Inflammatory macrophage (primary cell): ENCODE results near the gene DDX20.

Experiments
- DNase-seq, 2 donors: peaks; one replicate each; pipeline ENCODE4 v3.0.0-alpha.2; 2020 to 2022
- total RNA-seq, 18 experiments: gene quantifications; one replicate each; lab custom pipeline; 2026; ENCODE audit warnings: mixed read lengths in 6 of 18, inconsistent platforms in 2 of 18; lab: John Stamatoyannopoulos, UW

Gene DDX20
- total RNA-seq, result 9.3 to 41.9 (median 29.7) reads per million in 18 experiments

- peak; percentile 96 for DNase-seq
These were observed at the start of gene DDX20 for GRCh38 chr1:111755331-111756123. Gene DDX20 (plus strand): TSS chr1:111755901. CDS start chr1:111755925, 24 bp downstream.

DNA sequence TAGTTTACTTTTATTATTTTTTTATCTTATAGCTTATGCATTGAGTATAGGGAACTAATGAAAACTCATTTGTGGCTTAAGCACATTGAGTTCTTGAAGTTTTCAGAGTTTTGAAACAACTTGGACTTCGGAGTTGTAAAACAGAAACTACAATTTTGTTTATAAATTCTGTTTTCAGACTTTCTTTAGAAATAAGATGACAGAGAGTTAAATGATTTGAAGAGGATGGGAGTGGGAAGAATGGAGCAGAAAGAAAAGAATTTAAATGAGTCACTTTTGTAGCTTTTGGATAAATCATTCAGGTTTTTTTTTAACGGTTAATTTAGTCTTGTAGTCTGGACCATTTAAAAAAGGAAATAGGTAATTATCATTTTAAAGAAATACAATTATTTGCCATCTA lies 48.8 kb upstream of the DDX20 start:
- DNase-seq, result no peak

DNA sequence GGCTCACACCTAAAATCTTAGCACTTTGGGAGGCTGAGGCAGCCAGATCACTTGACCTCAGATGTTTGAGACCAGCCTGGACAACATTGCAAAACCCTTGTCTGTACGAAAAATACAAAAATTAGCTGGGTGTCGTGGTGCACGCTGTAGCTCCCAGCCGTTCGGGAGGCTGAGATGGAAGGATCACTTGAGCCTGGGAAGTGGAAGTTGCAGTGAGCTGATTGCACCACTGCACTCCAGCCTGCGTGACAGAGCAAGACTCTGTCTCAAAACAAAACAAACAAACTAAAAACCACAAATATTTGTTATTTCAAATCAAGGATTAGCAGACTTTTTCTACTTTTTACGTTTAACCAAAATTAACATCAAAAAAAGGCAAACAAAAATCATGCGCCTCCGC lies 47.8 kb upstream of the DDX20 start:
- peak in 1 of 2 donors; percentile 27 for DNase-seq

DNA sequence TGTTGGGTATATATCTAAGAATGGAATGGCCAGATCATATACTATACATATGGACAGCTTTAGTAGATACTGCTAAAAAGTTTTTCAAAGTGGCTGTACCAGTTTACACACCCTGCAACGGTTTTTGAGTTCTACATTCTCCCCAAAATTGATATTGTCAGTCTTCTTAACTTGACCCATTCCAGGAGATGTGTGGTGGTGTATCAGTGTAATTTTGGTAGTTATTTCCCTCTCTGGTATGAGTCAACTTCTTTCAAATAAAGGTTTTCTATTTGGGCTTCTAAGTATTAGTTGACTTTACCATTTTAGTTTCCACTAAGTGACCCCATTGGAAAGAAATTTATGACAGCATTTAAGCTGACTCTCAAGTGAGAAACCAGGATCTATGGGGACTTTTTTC lies 45.7 kb upstream of the DDX20 start:
- peak in 1 of 2 donors; percentile 1 for DNase-seq

GRCh38 chr1:111716333-111716732 lies 39.4 kb upstream of the DDX20 start:
- DNase-seq, result no peak

- DNase-seq, result peak in 1 of 2 donors; percentile 1
These were observed 38.3 kb upstream of the DDX20 start for GRCh38 chr1:111717450-111717849.

DNA sequence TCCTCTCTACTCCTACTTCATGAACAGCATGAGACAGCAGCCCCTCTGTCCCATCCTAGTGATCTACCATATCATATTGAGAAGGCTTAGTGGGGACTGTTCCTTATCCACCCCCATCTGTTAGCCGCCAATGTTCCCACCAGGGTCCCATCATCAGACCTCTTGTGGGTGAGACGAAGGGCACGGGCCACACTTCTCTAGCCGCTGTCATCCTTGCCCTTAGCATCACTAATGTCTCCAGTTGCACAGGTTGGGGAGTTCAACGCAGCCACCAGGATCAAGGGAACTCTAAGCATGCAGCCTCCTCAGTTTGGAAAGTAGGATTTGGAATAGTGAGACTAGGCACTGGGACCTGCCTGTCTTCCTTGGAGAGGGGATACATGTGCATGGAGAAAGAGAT lies 36.6 kb upstream of the DDX20 start:
- peak in 1 of 2 donors; percentile 1 for DNase-seq

DNA sequence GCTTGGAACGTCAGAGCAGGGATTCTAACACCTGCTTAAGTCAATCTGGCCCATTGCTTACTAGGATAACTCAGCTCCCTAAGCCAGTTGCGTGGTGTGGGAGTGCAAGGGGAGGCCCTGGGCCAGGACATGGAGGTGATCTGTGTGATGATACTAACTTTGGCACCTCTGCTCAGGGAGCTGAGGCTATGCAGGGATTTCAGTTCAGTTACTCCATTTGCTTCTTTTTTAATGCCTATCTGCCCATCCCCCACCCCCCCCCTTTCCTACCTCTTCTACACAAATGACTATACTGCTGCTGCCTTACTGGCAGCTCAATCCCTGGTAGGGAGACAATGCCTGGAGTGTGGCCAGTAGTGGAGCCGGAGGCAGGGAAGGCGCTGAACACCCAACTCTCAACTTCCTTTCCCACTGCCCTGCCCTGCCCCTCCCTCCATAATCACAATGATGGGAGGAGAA lies 36.0 kb upstream of the DDX20 start:
- DNase-seq, result peak in 1 of 2 donors; percentile 2

GRCh38 chr1:111720274-111720976 lies 35.3 kb upstream of the DDX20 start:
- DNase-seq, result no peak

DNA sequence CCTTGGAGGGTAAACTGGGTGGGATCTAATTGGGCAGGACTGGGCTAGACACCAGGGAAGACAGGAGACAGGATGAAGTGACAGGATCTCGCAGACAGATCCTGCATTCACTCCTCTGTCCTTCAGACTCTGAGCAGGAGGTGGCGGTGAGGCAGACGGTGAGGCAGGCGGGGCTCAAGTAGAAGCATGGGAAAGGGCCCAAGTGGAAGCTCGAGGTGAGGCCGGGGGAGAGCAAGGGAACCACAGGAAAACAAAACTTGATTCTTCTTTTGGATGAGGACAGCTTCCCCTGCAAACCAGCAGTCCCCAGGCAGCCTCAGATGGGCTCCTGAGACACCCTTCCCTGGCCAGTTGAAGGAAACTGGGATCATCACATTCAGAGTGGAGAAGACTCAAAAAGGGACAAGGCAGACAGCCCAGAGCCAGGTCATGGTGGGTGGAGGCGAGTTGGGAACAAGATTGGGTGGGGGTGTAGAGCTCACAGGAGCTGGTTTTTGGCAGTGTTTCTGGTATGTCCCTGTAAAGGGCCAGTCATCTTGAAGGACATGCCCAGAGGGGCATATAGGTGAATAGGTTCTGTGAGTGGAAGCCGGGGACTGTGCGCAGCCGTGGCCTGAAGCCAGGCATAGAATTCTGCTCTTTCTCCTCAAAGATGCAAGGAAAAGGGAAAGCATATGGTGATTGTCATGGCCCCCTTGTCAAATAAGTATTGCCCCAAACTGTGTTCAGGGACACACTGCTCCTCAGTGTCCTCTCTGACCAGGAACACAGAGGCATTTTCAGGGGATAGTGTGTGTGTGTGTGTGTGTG lies 34.5 kb upstream of the DDX20 start:
- DNase-seq, result no peak

- DNase-seq, result no peak
These were observed 32.5 kb upstream of the DDX20 start for GRCh38 chr1:111723091-111723806.

- no peak for DNase-seq
These were observed 31.8 kb upstream of the DDX20 start for GRCh38 chr1:111723871-111724270.

- DNase-seq, result no peak
These were observed 30.5 kb upstream of the DDX20 start for GRCh38 chr1:111725192-111725591.

DNA sequence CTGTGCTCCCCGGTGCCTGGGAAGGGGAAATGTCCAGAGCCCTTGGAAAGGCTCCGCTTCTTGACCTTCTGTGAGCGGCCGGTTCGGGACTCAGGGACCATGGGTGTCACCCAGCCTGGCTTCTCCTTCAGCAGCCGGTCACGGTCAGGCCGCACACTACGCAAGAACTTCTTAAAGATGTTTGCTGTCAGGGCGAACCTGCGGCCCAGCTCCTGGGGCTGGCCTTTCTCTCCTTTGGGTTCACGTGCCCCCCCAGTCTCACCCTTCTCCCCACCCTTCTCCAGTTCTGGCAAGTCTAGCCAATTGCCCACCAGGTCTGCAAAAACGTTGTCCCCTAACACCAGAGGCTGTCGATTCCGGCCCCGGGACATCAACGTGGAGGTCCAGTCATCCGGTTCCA lies 28.6 kb upstream of the DDX20 start:
- no peak for DNase-seq

- DNase-seq, result no peak
These were observed 26.3 kb upstream of the DDX20 start for GRCh38 chr1:111729271-111729921.

GRCh38 chr1:111729946-111730681 lies 25.6 kb upstream of the DDX20 start:
- DNase-seq, result no peak

GRCh38 chr1:111730706-111731105 lies 25.0 kb upstream of the DDX20 start:
- DNase-seq, result no peak

DNA sequence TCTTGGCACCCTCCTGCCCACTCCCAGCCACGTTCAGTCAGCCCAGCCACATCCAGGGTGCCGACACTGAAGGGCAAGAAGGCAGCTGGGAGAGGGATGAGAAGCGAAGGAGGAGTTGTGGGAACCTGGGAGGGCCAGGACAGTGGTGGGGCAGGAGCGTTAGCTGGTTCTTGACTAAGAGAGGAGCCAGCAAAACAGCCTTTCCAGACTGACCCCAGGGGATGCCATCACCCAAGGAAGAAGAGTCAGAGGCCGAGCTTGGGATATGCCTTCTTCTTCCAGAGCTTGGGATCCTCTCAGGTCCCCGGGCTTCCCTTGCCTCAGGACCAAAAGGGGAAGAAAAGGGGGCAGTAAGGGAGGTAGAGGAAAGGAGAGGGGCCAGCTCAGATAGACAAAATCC lies 23.7 kb upstream of the DDX20 start:
- DNase-seq, result no peak

GRCh38 chr1:111732718-111733117 lies 23.0 kb upstream of the DDX20 start:
- DNase-seq, result no peak

DNA sequence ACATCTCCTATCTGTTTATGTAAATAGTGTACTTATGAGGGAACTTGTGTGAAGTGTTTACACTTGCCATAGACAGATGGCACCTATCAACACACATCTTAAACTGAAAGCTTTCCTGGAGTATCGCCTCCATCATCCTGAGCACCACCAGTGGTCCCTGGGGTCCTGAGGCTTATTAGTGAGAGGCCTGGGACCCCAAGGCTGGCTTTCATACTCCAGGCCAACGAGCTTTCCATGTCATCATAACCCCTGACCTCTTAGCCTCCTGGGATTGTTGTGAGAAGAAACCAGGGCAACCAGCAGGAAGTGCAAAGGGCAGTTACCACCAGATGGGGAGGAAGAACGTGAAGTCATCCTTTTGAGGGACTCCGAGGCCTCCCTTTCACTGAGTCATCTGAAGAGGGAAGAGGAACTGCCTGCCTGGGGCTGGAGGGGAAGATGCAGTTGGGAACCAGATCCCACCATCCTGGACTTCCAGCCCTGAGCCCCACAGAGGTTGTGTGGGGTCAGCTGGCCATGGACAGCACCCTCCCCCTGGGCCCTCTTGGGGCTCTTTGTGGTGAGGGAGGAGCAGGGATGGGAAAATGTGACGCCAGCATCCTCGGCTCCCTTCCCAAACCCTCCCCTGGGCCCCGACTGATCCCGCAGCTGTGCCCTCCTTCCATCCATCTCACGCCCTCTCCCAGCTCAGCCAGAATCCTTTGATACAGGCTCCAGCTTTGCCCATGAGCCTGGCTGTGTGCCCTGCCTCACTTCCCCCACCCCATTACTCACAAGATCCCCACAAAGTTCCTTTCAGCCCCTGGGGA lies 22.3 kb upstream of the DDX20 start:
- DNase-seq, result peak; percentile 93 to 94
